H9 (cell line): Measurements from ENCODE around the gene IDE. TPM values are rescaled to one million over a fixed set of nuclear protein-coding genes. Genes with fewer than 3 reads are reported as not detected.

ENCODE experiments used
- total RNA-seq: library from RNA; stranded (reverse); gene quantifications from 2 replicates; pipeline ENCODE4 v1.2.1, GENCODE V29; 2021

IDE gene
- total RNA-seq, 1 experiment from 2014 or later = 48.9 TPM

Other genes with a start within 250 kb of the IDE start
- gene KIF11, start 19.0 kb upstream of the IDE start, total RNA-seq = 52.4 and 54.4 TPM in 2 replicates
- gene HHEX, start 115.9 kb upstream of the IDE start, total RNA-seq = 1.8 and 2.2 TPM in 2 replicates